CMK (cell line): ENCODE data around the gene TRIM41.

Source experiments
- DNase-seq: peaks from one replicate; pipeline ENCODE4 v3.0.0-alpha.2; 2010; ENCODE audit warnings: low read depth

TRIM41 gene

DNA sequence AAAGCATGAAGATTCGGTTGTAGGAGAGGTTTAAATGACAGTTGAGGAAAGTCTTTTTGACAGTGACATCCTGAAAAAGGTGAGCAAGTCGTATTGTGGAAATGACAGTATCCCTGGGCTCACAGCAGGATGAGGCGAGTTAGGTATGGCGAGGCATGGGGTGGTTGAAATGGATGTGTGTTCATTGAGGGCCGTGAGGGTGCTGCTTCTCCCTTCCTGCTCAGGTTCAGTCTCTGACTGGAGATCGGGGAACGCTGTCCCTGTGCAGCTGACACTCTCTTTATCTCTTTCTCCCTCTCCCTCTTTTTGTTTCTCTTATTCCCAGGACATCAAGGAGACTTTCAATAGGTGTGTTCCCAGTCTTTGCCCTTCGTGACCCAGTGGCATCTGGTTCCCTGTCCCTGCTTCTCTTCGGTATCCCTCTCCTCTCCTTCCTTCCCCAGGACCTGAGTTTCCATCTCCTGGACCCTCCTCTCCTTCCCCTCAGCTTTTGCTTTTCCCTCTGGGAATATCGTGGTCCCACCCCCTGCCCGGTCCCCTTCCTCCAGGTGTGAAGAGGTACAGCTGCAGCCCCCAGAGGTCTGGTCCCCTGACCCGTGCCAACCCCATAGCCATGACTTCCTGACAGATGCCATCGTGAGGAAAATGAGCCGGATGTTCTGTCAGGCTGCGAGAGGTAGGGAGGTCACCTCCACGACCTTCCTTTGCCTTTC, 10.2 kb downstream of the TRIM41 start:
- DNase-seq, result no peak

DNA sequence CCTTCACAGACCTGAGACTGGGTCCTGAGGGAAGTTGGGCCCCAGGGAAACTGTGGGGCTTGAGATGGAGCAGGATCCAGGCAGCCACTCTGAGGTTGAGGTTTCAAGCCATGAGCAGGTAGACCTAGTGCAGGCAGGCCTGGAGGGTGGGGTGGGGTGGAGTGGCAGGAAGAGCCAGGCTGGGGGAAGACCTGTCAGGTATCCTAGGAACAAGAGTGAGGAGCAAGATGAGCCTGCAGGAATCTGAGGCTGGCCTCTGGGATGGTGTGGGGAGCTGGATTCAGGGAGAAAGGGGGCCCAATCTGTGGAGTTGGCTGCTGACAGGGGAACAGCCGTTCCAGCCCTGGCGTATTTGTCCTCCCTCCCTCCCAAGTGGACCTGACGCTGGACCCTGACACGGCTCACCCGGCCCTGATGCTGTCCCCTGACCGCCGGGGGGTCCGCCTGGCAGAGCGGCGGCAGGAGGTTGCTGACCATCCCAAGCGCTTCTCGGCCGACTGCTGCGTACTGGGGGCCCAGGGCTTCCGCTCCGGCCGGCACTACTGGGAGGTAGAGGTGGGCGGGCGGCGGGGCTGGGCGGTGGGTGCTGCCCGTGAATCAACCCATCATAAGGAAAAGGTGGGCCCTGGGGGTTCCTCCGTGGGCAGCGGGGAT, 10.8 kb downstream of the TRIM41 start:
- no peak for DNase-seq

DNA sequence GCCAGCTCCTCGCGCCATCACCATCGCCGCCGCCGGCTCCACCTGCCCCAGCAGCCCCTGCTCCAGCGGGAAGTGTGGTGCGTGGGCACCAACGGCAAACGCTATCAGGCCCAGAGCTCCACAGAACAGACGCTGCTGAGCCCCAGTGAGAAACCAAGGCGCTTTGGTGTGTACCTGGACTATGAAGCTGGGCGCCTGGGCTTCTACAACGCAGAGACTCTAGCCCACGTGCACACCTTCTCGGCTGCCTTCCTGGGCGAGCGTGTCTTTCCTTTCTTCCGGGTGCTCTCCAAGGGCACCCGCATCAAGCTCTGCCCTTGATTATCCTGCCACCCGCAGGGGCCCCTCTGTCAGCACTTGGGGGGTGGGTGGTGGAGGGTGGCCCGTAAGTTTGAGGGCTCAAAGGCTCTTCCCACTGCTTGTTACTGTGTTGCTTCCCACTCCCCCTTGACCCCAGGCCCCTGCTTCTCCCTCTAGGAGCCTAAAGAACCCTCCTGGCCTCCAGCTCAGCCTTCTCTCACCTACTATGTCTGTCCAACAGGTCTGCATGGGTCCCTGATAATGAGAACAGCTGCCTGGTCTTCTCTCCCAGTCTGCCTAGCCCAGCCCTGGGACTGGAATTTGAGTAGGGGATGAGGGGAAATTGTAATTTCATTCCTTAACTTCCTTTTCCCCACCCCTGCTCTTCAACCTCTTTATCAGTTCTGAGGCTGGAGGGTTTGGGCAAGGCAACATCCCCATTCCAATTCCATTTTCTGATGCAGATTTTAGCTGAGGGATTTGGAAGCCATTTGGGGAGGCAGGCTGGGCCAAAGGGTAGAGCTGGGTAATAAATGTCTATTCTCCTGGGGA, 11.6 kb downstream of the TRIM41 start:
- no peak for DNase-seq

DNA sequence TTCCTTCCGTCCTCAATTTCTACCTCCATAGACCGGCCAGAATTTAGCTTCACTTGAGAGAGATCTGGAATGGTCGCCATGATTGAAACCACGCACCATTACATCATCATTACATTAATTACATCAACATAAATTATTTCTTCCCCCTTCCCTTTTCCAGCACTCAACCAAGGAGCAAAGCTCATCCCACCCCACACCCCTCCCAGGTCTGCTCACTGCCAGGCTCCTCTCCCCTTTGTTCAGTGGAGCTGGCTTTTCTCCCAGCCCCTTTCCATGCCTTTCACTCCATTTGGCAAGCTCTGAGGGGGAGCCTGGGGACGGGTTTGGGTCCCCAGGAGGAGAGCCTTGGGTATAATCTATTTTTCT, 12.2 kb downstream of the TRIM41 start:
- DNase-seq, result no peak

DNA sequence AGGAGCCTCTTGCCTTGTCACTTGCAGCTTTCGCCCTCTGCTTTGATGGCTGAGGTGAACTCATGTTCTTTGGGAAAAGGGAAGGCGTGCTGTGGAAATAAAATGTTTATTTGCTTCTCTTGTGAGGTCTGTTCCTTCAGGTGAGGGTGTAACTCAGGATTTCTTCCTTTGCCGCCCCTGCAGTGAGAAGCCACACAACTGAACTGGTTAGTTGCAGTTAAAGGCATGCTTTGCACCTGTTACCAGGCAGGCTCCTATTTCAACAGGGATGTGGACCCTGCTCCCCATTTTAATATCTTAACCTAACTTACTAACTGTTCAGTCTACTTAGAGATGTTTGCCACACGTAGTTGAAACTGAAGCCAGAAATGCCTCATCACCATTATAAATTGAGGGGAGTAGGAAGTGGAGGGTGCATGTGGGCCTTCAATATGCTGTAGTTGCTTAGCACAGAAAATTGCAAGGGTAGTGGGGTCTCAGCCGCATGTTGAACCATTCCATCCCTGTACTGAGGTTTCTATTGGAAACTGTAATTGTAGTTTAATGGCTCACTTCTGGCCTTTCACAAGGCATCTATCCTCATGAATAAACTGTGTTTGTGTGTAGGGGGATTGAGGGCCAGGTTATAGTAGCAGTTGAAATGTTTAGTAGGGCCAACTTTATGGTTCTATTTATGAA, 12.7 kb downstream of the TRIM41 start:
- no peak for DNase-seq

DNA sequence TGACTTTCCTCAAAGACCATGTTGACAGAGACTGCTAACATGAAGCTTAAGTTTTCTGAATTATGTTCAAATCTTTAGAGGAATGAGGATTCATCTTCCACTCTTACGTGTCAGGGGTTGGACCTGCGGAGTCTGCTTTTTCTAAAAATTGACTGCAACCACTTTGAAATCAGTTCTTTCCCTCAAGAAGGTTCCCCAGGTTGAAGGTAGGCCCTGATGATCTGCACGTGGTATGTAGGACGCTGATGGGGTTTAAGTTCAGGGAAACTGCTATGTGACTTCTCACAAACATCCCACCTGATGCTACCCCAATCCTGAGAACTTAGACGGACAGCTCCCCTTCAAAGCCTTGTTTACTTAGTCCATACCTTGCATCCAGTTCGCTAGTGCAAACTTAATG, 13.4 kb downstream of the TRIM41 start:
- DNase-seq, result no peak

DNA sequence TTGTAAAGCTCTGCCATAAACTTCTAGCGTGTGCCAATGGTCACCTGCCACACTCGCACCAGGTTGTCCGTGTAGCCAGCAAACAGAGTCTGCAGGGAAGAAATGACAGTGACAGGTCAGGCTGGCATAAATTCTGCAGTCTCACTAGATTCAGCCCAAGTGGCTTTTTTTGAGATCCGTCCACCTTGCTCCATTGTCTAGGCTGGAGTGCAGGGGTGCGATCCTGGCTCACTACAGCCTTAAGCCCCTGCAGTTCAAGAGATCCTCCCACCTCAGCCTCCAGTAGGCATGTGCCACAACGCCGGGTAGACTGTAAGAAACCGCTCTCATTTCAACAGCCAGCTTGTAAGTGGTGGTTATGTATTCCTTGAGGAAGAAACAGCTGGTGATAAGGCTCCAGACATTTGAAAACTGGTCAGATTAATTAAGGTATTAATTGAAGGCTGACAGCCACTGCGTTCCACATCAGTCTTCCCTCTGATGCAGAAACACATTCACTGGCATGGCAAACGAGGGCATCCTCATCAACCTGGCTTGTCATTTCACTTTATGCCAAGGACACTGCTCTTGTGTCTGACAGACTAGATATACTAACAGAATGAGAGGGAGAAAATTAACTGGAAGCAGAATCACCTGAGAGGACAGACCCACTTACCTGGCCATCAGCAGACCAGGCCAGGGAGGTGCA, 14.0 kb downstream of the TRIM41 start:
- no peak for DNase-seq

DNA sequence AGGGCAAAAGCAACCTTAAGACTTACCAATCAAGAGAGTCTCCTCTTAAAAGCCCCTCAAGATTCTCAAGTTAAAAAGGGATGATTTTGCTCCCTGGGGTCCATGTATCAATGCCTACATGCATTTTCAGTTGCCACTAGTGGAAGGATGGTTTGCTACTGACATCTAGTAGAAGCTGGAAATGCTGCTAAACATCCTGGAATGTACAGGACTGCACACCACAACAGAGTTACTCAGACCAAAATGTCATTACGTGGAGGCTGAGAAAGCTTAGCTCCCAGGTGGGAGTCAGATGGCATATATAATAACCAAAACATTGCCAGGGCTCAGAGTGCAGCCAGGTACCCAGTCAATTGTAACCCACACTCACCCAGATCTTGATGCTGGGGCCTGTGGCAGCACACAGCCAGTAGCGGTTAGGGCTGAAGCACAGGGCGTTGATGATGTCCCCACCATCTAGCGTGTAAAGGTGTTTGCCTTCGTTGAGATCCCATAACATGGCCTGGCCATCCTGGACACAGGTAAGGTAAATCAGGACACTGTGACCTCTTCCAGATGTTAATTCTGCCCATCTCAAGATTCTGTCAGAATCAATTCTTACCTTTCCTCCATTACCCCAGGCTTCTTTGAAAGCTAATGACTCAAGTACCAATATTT, 14.8 kb downstream of the TRIM41 start:
- DNase-seq, result no peak

DNA sequence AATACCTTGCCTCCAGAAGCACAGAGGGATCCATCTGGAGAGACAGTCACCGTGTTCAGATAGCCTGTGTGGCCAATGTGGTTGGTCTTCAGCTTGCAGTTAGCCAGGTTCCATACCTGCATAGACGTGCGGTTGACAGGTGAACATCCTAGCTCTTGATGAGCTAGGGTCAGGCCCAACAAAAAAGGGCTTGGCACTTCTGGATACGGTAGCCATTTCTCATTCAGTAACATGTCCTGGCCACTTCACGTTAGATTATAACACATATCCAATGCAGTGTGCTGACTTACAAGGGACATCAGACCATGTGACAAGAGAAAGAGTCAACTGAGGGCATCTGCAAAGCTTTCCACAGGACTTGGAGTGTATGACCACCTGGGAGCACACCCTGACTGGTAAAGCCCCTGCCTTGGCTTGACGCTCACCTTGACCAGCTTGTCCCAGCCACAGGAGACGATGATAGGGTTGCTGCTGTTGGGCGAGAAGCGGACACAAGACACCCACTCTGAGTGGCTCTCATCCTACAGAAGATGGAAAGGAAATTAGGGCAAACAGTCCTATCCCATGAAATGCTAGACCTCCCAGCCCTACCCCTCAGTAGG, 16.1 kb downstream of the TRIM41 start:
- DNase-seq, result no peak

DNA sequence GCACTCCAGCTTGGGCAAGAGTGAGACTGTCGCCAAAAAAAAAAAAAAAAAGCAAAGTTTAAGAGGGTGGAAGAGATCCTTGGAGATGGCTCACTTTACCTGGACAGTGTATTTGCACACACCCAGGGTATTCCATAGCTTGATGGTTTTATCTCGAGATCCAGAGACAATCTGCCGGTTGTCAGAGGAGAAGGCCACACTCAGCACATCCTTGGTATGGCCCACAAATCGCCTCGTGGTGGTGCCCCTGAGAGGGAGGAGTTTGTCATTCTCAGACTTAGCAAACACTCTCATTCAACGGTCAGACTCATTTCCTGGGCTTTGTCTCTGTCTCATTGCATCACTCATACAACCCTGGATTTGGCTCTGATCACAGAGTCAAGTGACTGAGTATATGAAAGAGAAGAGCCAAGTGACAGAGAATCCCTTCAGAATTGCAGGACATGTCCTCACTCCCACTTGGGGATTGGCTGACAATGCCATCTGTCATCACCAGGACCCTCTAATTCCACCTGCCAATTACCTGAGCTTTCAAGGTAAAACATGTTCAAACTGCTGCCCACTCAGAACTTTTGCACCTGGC, 18.4 kb downstream of the TRIM41 start:
- no peak for DNase-seq

DNA sequence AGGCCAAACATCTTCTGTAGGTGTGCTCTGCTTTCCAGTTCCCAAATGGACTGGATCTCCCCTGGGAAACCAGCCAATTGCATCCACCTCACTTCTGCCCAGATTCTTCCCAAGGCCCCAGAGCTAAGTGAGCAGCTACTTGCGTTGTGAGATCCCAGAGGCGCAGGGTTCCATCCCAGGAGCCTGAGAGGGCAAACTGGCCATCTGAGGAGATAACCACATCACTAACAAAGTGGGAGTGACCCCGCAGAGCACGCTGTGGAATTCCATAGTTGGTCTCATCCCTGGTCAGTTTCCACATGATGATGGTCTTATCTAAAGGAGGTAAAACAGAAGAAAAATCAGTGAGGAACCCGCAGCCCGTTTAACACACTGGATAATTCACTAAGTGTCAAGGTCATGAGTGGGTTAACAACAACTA, 19.0 kb downstream of the TRIM41 start:
- no peak for DNase-seq

DNA sequence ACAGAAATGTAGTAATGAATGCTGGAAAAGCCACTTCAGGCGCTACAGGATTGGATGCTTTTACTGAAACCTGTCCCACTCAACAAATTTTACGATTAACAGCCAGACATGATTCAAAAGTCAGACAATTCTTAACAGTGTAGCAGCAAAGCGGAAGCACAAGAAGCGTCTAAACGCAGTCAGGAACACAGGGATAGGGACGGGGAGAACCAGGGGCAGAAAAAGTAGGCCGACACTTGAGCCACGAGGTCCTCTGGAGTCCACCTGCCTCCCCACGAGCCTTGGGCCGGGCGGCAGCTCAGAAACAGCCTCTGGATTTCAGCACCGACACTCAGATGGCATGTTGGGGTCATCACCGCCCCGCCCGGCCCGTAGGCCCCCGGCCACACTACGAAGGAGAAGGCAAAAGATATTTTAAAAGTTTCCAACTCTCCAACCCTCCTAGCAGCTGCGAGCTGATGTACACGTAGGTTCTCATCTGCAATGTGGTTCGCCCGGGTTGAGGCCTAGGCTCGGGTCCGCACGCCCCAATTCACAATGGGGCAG, 20.0 kb downstream of the TRIM41 start:
- no peak for DNase-seq

DNA sequence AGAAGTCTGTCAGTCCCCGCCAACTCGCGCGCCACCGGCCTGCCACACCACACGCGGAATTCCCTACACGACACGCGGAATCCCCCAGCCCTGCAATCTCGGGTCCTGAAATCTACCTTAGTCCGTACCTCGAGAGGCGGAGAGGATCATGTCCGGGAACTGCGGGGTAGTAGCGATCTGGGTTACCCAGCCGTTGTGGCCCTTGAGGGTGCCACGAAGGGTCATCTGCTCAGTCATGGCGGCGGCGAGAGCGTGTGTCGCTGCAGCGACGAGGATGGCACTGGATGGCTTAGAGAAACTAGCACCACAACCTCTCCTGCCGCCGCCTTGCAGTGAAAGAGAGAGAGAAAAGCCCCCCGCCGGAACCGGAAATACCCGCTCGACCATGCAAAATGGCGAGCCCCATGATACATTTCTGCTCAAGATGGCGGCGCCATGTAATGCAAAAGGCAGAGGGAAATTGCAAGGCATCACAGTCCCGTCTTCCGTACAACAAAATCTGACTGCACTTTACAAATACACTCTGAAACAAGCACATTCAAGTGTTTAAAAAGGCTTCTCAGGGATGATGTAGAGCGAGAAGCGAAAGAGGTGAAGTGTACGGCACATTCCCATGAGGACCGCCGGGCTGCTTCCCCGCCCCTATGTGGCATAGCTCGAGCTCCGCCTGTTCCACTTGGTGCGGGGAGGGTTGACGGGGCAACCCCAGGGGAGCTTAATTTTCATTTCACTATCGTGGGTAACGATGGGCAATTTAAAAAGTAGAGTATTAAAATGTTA, 20.7 kb downstream of the TRIM41 start, which contains the start of gene RACK1:
RACK1 (minus strand) TSS at position 343 of the 780 bp plus-strand sequence; CDS start at position 237, 106 bp downstream.
- DNase-seq, result peak; percentile 73

DNA sequence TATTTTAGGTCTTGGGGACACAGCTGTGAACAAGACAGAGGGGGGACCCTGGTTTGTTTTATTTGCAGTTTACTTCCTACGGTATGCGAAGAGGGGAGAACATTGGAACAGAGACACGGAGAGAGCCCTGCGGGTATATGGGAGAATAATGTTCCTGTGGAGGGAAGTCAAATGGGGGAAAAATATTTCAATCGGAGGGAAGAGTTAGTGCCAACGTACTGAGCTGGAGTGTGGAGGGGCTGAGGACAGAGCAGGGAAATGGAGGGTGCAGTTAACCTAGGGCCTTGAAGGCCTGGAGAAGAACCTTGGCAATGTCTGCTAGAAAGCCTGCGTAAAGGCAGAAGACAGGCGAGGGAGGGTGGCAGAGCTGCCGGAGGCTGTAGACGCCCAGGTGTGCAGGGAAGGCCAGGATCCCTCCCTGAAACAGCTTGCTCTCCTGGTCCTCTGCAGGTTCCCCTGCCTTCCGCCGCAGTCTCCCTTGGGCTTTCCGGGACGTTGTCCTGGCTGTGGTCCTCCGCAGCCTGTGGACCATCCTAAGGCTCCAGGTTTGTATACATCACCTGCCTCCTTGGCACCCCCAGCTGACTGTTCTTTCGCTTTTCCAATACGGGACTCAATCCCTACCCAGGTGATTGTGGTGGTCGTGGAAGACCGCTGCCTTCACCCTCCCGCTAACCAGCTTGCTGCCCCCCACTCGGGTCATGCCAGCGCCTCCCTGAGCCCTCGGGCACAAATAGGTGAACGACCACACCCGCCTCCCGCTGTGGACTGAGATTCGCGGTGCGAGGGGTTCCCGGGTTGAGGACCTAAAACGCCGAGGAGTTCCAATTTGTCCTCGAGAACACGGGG, 22.6 kb downstream of the TRIM41 start:
- no peak for DNase-seq

DNA sequence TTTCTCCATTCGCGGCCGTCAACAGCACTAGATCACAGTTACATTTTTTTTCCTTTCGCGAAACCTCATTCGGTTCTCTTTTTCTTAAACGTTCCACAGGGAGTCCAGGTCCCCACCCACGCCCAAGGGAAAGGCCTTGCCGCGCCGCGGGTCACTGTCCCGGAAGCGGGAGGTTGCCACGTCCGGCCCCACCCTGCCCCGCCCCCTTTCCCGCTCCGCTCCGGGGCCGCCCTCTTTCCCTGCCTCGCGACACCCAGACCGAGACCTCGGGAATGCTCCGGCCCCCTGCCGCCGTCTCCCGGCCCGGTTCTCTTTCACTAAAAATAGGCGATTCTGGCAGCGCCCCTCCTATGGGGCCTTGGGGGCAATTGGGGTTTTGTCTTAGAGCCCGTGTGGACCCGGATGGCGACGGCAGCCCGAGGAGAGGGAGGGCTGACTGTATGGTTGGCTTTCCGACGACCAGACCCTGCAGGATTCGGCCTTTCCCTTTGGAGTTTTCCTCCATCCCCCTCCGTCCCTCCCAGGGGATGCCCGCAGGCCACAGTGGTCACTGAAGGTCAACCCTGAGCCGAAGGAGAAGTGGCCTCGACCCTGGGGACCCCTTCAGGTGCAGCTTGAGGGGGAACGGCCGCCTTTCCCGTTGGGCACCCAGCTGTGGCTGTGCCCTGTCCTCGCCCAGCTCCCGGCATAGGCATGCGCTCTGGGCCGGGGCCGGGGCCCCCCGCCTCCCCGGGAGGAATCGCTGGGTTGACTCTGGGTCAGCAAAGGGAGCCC, 23.4 kb downstream of the TRIM41 start:
- DNase-seq, result peak; percentile 62

DNA sequence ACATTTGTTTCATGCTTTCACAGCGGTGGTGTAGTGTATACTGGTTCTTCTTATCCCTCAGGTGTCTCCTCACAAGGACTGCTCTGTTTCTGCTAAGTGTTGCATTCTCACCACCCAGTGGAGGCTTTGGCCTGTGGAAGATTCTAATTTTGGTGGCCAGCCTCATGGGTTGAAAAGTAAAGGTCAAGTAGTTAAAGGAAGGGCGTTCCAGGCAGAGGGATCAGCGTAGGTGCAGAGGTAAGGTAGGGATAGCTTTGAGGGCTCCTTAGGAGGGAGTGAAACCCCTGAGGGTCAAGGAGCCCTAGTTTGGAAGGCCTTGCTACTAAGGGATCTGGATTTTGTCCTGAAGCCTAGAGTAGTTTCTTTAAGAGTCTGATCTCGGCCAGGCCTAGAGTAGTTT, 25.2 kb downstream of the TRIM41 start:
- DNase-seq, result no peak

DNA sequence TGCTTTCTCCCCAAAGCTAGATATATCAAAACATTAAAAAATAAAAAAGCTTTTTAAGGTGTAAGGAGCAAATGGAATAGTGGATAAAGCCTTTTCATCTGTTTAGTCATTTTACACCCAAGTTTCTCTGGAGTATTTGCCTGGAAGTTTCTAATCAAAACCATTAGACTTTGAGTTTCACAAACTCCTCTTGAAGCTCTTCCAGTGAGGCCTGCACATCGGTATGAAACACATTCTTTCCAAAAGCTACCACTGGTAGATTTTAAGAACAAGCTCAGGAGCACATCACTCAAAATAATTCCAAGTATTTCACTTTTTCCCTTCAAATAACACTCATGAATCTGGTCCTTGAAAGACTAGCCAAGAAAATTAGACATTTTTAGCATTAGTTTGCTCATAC, 32.2 kb downstream of the TRIM41 start:
- DNase-seq, result no peak
